ENCODE data around the gene GSDME.

The GSDME gene

DNA sequence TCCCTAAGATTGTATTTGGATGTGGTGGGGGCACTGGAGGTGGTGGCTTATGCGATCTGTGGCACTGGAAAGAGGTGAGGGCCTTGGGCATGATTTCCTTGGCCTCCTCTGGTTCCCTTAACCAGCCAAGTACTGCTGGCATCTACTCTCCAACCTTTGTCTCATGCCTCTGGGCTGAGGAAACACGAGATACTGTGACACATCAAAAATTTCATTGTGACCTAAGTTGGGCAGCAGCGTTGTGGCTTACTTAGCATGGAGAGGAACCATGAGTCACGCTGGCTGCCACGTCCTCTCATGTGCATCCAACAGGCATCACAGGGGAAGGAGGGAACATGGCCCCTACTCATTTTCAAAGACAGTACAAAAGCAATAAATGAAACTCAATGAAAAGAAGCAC is 29.7 kb upstream of the GSDME start:
- ATAC-seq, result peak; percentile 92
- TF ChIP-seq OSR1 (CRISPR knock-in tag; IDR thresholded peaks at IDR 0.05) (0 out of 2 replicates have a peak, but pooled peaks have one; percentile 67), ESRRG (CRISPR knock-in tag; IDR thresholded peaks at IDR 0.05) (no peak)

DNA sequence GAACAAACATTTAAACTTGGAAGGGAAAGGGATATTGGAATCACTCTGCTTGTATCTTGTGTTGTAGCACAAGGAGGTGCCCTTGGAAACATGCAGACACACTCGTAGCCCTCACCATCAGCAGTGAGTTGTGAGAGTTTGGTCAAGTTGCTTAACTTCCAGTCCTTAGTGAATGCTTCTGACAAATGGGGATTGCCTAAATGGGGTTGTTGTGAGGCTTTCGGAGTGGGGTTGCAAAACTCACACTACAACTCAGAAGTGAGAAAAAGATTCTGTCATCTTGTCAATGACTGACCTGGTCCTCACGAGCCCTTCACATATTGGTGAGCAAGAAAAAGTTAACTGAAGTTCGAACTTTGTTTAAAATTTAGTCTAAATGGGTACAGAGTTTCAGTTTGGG is 29.0 kb upstream of the GSDME start:
- no peak for ATAC-seq

DNA sequence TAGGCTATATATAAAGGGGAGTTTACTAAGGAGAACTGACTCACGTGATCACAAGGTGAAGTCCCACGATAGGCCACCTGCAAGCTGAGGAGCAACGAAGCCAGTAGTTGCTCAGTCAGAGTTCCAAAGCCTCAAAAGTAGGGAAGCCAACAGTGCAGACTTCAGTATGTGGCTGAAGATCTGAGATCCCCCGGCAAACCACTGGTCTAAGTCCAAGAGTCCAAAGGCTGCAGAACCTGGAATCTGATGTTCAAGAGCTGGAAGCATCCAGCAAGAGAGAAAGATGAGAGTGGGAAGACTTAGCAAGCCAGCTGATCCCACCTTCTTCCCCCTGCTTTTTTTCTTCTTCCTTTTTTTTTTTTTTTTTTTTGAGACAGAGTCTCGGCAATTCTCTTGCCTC is 27.0 kb upstream of the GSDME start:
- TF ChIP-seq TCF4 (CRISPR knock-in tag; IDR thresholded peaks at IDR 0.05; ENCODE audit: borderline replicate concordance), result no peak
- TF ChIP-seq, protein P1, sequence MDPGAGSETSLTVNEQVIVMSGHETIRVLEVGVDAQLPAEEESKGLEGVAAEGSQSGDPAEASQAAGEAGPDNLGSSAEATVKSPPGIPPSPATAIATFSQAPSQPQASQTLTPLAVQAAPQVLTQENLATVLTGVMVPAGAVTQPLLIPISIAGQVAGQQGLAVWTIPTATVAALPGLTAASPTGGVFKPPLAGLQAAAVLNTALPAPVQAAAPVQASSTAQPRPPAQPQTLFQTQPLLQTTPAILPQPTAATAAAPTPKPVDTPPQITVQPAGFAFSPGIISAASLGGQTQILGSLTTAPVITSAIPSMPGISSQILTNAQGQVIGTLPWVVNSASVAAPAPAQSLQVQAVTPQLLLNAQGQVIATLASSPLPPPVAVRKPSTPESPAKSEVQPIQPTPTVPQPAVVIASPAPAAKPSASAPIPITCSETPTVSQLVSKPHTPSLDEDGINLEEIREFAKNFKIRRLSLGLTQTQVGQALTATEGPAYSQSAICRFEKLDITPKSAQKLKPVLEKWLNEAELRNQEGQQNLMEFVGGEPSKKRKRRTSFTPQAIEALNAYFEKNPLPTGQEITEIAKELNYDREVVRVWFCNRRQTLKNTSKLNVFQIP (CRISPR knock-in tag; IDR thresholded peaks at IDR 0.05; ENCODE audit: borderline replicate concordance, low read depth), result no peak
- TF ChIP-seq ZC3H10 (CRISPR knock-in tag; IDR thresholded peaks at IDR 0.05), result no peak
- no peak for ATAC-seq

More for the DNA sequence above, 29.0 kb upstream of the GSDME start:
- TF ChIP-seq ESRRG (CRISPR knock-in tag; IDR thresholded peaks at IDR 0.05), result no peak
- TF ChIP-seq ZFP3 (CRISPR knock-in tag; IDR thresholded peaks at IDR 0.05), result no peak
- no peak for TF ChIP-seq ZNF8 (CRISPR knock-in tag; IDR thresholded peaks at IDR 0.05)
- no peak for TF ChIP-seq GLIS3 (CRISPR knock-in tag; IDR thresholded peaks at IDR 0.05)
- TF ChIP-seq, protein P2, sequence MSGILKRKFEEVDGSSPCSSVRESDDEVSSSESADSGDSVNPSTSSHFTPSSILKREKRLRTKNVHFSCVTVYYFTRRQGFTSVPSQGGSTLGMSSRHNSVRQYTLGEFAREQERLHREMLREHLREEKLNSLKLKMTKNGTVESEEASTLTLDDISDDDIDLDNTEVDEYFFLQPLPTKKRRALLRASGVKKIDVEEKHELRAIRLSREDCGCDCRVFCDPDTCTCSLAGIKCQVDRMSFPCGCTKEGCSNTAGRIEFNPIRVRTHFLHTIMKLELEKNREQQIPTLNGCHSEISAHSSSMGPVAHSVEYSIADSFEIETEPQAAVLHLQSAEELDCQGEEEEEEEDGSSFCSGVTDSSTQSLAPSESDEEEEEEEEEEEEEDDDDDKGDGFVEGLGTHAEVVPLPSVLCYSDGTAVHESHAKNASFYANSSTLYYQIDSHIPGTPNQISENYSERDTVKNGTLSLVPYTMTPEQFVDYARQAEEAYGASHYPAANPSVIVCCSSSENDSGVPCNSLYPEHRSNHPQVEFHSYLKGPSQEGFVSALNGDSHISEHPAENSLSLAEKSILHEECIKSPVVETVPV (CRISPR knock-in tag; IDR thresholded peaks at IDR 0.05), result no peak
- no peak for TF ChIP-seq CSDC2 (CRISPR knock-in tag; IDR thresholded peaks at IDR 0.05)
- TF ChIP-seq ISL1 (CRISPR knock-in tag; IDR thresholded peaks at IDR 0.05), result no peak
- no peak for TF ChIP-seq ZNF70 (CRISPR knock-in tag; IDR thresholded peaks at IDR 0.05)
- TF ChIP-seq, protein P3, sequence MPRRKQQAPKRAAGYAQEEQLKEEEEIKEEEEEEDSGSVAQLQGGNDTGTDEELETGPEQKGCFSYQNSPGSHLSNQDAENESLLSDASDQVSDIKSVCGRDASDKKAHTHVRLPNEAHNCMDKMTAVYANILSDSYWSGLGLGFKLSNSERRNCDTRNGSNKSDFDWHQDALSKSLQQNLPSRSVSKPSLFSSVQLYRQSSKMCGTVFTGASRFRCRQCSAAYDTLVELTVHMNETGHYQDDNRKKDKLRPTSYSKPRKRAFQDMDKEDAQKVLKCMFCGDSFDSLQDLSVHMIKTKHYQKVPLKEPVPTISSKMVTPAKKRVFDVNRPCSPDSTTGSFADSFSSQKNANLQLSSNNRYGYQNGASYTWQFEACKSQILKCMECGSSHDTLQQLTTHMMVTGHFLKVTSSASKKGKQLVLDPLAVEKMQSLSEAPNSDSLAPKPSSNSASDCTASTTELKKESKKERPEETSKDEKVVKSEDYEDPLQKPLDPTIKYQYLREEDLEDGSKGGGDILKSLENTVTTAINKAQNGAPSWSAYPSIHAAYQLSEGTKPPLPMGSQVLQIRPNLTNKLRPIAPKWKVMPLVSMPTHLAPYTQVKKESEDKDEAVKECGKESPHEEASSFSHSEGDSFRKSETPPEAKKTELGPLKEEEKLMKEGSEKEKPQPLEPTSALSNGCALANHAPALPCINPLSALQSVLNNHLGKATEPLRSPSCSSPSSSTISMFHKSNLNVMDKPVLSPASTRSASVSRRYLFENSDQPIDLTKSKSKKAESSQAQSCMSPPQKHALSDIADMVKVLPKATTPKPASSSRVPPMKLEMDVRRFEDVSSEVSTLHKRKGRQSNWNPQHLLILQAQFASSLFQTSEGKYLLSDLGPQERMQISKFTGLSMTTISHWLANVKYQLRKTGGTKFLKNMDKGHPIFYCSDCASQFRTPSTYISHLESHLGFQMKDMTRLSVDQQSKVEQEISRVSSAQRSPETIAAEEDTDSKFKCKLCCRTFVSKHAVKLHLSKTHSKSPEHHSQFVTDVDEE (CRISPR knock-in tag; IDR thresholded peaks at IDR 0.05), result no peak
- no peak for TF ChIP-seq TOX (CRISPR knock-in tag; IDR thresholded peaks at IDR 0.05; ENCODE audit: borderline replicate concordance)

DNA sequence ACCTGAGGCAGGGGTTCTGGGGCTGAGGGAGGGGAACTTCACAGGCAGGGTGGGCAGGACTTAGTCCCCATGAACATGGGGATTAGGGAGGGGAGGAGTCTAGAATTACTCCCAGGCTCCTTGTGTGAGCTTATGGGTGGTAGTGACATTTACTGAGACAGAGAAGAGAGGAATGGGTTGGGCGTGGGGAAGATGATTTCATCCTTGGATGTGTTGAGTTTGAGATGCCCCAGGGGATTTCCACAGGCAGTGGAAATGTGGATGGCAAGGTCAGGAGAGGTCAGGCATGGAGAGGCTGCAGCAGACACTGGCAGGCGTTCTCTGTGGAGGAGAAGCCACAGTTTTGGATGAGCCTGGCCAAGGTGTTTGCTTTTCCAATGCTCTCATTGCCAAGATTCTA is 26.4 kb upstream of the GSDME start:
- ATAC-seq, result no peak

DNA sequence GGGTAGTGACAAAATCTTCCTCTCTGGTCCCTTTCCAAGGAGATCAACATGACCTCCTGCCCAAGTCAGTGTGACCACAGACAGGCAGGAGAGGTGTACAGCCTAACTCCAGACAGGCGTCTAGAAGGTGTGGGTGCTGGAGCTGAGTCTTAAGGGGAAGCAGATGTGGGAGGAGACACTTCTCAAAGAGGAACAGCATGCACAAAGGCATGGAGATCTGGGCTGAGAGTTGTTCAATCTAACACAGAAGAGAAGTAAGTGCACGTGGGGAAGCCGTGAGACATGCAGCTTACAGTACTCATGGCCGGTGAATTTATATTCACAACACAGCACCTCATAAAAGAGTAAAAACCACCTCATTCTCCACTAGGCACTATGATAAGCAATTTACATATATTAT is 23.8 kb upstream of the GSDME start:
- TF ChIP-seq ARNTL (CRISPR knock-in tag; IDR thresholded peaks at IDR 0.05; ENCODE audit: borderline replicate concordance, low read depth) (no peak), ZNF8 (CRISPR knock-in tag; IDR thresholded peaks at IDR 0.05) (no peak), OSR1 (CRISPR knock-in tag; IDR thresholded peaks at IDR 0.05) (no peak), RARB (CRISPR knock-in tag; IDR thresholded peaks at IDR 0.05) (no peak), SNAI2 (CRISPR knock-in tag; IDR thresholded peaks at IDR 0.05) (no peak), TOX (CRISPR knock-in tag; IDR thresholded peaks at IDR 0.05; ENCODE audit: borderline replicate concordance) (no peak), ZNF70 (CRISPR knock-in tag; IDR thresholded peaks at IDR 0.05) (no peak), GLIS3 (CRISPR knock-in tag; IDR thresholded peaks at IDR 0.05) (no peak)
- TF ChIP-seq, protein P4, sequence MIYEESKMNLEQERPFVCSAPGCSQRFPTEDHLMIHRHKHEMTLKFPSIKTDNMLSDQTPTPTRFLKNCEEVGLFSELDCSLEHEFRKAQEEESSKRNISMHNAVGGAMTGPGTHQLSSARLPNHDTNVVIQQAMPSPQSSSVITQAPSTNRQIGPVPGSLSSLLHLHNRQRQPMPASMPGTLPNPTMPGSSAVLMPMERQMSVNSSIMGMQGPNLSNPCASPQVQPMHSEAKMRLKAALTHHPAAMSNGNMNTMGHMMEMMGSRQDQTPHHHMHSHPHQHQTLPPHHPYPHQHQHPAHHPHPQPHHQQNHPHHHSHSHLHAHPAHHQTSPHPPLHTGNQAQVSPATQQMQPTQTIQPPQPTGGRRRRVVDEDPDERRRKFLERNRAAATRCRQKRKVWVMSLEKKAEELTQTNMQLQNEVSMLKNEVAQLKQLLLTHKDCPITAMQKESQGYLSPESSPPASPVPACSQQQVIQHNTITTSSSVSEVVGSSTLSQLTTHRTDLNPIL (CRISPR knock-in tag; IDR thresholded peaks at IDR 0.05; ENCODE audit: low read depth), result no peak
- TF ChIP-seq, protein P1 (CRISPR knock-in tag; IDR thresholded peaks at IDR 0.05; ENCODE audit: borderline replicate concordance, low read depth), result no peak
- ATAC-seq, result no peak

More for the DNA sequence above, 26.4 kb upstream of the GSDME start:
- TF ChIP-seq, protein P1 (CRISPR knock-in tag; IDR thresholded peaks at IDR 0.05; ENCODE audit: borderline replicate concordance, low read depth), result no peak
- TF ChIP-seq ZFP3 (CRISPR knock-in tag; IDR thresholded peaks at IDR 0.05) (no peak), ESRRG (CRISPR knock-in tag; IDR thresholded peaks at IDR 0.05) (no peak), ZC3H10 (CRISPR knock-in tag; IDR thresholded peaks at IDR 0.05) (no peak), ZNF565 (CRISPR knock-in tag; conservative IDR thresholded peaks at IDR 0.05; ENCODE audit: low read depth) (no peak)

All from SK-N-SH treated with all-trans-retinoic acid at 6 μM for 48 hours (cell line).